ENCODE data around the gene CHST7.

CHST7 gene

DNA sequence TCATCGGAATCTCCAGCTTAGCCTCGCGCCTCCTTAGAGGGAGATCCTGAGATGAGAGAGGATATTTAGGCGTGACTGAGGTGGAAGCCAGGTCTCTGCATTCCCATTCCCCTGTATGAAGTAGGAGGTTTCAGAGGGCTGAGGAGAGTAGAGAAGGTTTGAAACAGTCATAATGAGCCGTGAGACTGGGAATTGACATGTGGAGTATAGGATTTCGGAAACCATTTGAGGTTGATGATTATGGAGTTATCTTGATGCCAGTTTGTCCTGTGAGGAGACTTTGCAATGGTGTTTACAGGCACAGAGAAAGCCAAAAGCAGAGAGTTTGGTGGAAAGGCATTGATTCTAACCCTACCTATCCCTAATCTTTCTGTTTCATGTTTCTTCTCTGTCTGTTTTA is 2.0 kb downstream of the CHST7 start:
- H3K4me1 ChIP-seq (ENCODE audit: control insufficient read depth, low read depth, low read length): no peaks in the 10 kb centered on the region
- H3K9ac ChIP-seq (ENCODE audit: low read length): no peak overlapping the region
- H3K27me3 ChIP-seq (ENCODE audit: control insufficient read depth, insufficient read depth, low read length): peaks cover 3% of the 10 kb centered on the region
- H3K27ac ChIP-seq (ENCODE audit: low read length): no peak overlapping the region
- H3K9me3 ChIP-seq (ENCODE audit: control insufficient read depth, low read depth, low read length): peaks cover 9% of the 10 kb centered on the region
- H3K4me3 ChIP-seq (ENCODE audit: low read length): peak overlapping the region; percentile 71
- H3K36me3 ChIP-seq (ENCODE audit: control insufficient read depth, low read depth, low read length): peaks cover 3% of the 10 kb centered on the region

DNA sequence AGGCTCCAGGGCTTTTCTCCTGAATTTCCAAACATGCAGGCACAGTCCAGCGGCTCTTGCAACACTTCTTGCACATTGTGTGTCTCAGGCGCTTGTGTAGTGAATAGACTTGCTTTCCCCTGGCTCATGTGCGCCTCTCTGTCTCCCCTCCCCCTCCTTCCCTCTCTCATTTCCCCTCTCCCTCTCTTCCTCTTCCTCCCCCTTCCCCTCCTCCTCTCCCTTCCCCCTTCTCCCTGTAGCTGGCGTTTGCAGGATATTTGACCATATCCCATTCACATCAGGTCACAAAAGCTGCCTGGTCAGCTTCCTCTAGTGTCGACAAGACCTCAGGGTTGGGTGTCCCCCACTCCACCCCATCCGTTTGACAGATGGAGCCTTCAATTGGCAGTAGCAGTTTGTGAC is 2.4 kb downstream of the CHST7 start:
- H3K27ac ChIP-seq (ENCODE audit: low read length): no peak overlapping the region
- peaks cover 3% of the 10 kb centered on the region for H3K36me3 ChIP-seq (ENCODE audit: control insufficient read depth, low read depth, low read length)
- H3K4me1 ChIP-seq (ENCODE audit: control insufficient read depth, low read depth, low read length): no peaks in the 10 kb centered on the region
- H3K9me3 ChIP-seq (ENCODE audit: control insufficient read depth, low read depth, low read length): peaks cover 9% of the 10 kb centered on the region
- peaks cover 3% of the 10 kb centered on the region for H3K27me3 ChIP-seq (ENCODE audit: control insufficient read depth, insufficient read depth, low read length)
- peak overlapping the region; percentile 71 for H3K4me3 ChIP-seq (ENCODE audit: low read length)
- no peak overlapping the region for H3K9ac ChIP-seq (ENCODE audit: low read length)

DNA sequence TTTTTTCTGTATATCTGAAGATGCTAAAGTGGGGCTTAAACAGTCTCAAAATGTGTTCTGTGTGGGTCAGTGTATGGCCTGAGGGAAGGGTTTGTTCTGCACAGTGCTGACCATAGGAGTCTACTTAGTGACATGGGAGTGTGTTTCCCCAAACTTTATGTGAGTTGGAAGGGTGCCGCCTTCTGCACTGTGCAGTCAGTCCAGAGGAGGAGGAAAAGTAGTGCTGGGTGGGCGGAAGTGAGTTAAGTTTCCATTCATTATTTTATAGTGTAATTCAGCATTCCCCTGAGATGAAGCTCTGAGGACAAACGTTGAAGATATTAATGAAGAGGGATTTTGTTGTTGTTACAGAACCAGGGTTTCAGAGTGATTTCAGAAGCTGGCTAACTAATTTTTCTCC is 2.9 kb downstream of the CHST7 start:
- Histone ChIP-seq H3K27ac (ENCODE audit: low read length) (no peak overlapping the region), H3K9ac (ENCODE audit: low read length) (no peak overlapping the region)

DNA sequence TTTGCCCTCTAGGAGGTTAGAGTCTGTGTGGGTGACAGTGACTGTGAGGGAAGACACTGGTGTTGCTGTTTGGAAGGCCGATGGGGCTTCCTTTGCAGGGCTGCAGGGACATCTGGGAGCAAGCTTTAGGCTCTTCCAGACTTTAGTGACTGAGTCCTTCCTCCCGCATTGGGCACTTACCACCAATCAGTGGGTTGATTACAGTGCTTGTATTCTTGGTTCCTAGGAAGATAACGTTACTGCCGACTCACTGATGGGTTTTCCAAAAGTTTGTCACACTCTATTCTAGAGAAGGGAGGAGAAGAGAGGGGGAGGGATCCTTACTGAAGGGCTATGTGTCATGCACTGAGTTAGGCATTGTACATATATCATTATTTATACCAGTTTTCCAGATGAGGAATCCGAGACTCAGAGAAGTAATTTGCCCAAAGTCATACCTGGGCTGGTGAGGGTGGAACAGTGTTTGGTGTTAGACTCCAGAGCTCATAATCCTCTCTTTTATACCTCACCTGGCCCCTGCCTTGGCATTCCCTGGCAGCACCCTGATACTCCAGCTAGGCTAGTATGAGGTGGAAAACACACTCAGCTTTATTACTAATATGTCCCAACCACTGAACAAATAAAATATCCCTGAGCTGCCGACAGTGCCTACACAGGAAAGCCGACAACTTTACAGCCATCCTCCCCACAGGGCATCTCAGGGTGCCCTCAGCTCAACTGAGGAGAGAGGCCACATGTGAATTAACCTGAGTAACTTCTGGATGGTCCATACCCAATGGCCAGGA is 3.8 kb downstream of the CHST7 start:
- Histone ChIP-seq H3K36me3 (ENCODE audit: control insufficient read depth, low read depth, low read length) (peaks cover 3% of the 10 kb centered on the region), H3K4me3 (ENCODE audit: low read length) (peak overlapping the region; percentile 14), H3K27ac (ENCODE audit: low read length) (no peak overlapping the region), H3K27me3 (ENCODE audit: control insufficient read depth, insufficient read depth, low read length) (peaks cover 3% of the 10 kb centered on the region), H3K9me3 (ENCODE audit: control insufficient read depth, low read depth, low read length) (peaks cover 9% of the 10 kb centered on the region), H3K4me1 (ENCODE audit: control insufficient read depth, low read depth, low read length) (no peaks in the 10 kb centered on the region), H3K9ac (ENCODE audit: low read length) (no peak overlapping the region)

More for the DNA sequence above, 2.9 kb downstream of the CHST7 start:
- Histone ChIP-seq H3K36me3 (ENCODE audit: control insufficient read depth, low read depth, low read length) (peaks cover 3% of the 10 kb centered on the region), H3K9me3 (ENCODE audit: control insufficient read depth, low read depth, low read length) (peaks cover 9% of the 10 kb centered on the region), H3K4me3 (ENCODE audit: low read length) (peak overlapping the region; percentile 71), H3K4me1 (ENCODE audit: control insufficient read depth, low read depth, low read length) (no peaks in the 10 kb centered on the region), H3K27me3 (ENCODE audit: control insufficient read depth, insufficient read depth, low read length) (peaks cover 3% of the 10 kb centered on the region)

DNA sequence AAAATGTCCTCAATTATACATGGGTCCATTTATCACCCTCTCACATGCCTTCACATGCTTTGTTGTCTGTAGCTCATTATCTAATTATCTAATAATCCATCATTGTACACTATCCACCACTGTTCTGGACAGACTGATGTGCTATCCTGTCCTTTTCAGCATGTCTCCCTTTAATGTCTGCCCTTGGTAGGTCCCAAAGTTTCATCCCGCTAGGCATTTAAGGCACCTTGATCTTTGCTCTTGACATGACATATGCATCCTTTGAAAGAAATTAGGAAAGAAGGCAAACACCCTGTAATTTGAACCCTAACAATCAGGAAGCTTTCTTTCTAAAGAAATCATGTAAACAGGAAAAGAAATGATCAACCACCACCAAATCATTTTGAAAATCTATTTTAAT is 5.7 kb downstream of the CHST7 start:
- H3K27ac ChIP-seq (ENCODE audit: low read length): no peak overlapping the region
- H3K4me1 ChIP-seq (ENCODE audit: control insufficient read depth, low read depth, low read length): no peaks in the 10 kb centered on the region
- H3K9me3 ChIP-seq (ENCODE audit: control insufficient read depth, low read depth, low read length): peaks cover 9% of the 10 kb centered on the region
- H3K36me3 ChIP-seq (ENCODE audit: control insufficient read depth, low read depth, low read length): peaks cover 3% of the 10 kb centered on the region
- H3K4me3 ChIP-seq (ENCODE audit: low read length): no peak overlapping the region
- no peak overlapping the region for H3K9ac ChIP-seq (ENCODE audit: low read length)
- H3K27me3 ChIP-seq (ENCODE audit: control insufficient read depth, insufficient read depth, low read length): peaks cover 3% of the 10 kb centered on the region

DNA sequence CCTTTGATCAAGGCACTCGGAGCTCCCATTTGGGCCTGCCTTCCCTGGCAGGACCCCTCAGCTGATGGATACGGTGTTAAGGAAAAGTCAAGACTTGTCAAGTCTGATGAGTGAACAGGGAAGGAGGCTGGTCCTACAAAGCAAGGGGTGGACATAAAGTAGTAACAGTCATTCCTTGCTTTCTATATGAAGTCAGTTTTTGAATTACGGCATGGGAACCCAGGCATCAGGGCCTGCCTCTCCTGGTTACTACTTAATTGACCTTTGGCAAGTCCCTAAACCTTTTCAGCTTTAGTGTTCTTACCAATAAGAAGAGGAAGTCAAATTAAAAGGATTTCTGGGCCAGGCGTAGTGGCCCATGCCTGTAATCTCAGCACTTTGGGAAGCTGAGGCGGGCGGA is 7.0 kb downstream of the CHST7 start:
- peaks cover 9% of the 10 kb centered on the region for H3K9me3 ChIP-seq (ENCODE audit: control insufficient read depth, low read depth, low read length)
- no peak overlapping the region for H3K27ac ChIP-seq (ENCODE audit: low read length)
- H3K4me1 ChIP-seq (ENCODE audit: control insufficient read depth, low read depth, low read length): no peaks in the 10 kb centered on the region
- no peak overlapping the region for H3K9ac ChIP-seq (ENCODE audit: low read length)
- no peaks in the 10 kb centered on the region for H3K27me3 ChIP-seq (ENCODE audit: control insufficient read depth, insufficient read depth, low read length)
- H3K4me3 ChIP-seq (ENCODE audit: low read length): no peak overlapping the region
- peaks cover 3% of the 10 kb centered on the region for H3K36me3 ChIP-seq (ENCODE audit: control insufficient read depth, low read depth, low read length)

DNA sequence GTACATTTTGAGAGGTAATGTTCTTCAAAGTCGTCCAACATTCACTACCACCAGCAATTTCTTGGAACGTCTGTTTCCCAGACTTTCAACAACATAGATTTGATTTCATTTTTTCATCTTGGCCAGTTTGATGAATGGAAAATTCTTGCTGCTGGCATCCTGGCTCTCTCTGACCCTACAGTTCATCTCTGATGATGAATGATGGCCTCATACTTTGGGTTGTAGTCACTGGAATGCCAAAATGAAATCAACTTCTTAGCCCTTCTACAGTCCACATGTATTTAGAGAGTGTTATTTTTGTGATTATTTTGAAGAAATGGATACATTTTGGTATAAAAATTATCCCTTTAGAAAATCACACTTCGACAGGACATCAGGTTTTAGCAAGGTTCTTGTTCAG is 8.8 kb downstream of the CHST7 start:
- Histone ChIP-seq H3K4me3 (ENCODE audit: low read length) (no peak overlapping the region), H3K27ac (ENCODE audit: low read length) (no peak overlapping the region), H3K36me3 (ENCODE audit: control insufficient read depth, low read depth, low read length) (peaks cover 2% of the 10 kb centered on the region), H3K9ac (ENCODE audit: low read length) (no peak overlapping the region), H3K27me3 (ENCODE audit: control insufficient read depth, insufficient read depth, low read length) (no peaks in the 10 kb centered on the region), H3K4me1 (ENCODE audit: control insufficient read depth, low read depth, low read length) (peaks cover 9% of the 10 kb centered on the region), H3K9me3 (ENCODE audit: control insufficient read depth, low read depth, low read length) (peaks cover 6% of the 10 kb centered on the region)

DNA sequence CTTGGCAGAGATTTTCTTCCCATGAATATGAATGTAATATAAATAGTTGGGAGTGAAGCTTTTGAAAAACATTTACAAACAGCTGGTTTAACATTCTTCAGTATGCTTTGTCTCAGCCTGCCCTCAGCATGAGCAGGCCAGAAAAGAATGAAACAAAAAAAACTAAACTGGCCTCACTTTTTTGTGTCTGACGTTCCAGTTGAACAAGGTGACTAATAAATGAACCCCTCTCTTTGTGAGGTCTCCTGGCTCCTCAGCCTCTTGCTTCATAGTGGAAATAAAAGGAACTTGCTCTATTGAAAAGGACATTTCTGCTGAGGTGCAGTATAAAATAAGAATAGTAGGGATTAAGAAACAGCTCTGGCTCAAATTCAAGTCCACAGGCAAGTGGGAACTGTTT is 9.4 kb downstream of the CHST7 start:
- Histone ChIP-seq H3K9me3 (ENCODE audit: control insufficient read depth, low read depth, low read length) (no peaks in the 10 kb centered on the region), H3K36me3 (ENCODE audit: control insufficient read depth, low read depth, low read length) (no peaks in the 10 kb centered on the region), H3K27me3 (ENCODE audit: control insufficient read depth, insufficient read depth, low read length) (no peaks in the 10 kb centered on the region), H3K27ac (ENCODE audit: low read length) (no peak overlapping the region), H3K4me1 (ENCODE audit: control insufficient read depth, low read depth, low read length) (peaks cover 15% of the 10 kb centered on the region), H3K4me3 (ENCODE audit: low read length) (no peak overlapping the region), H3K9ac (ENCODE audit: low read length) (no peak overlapping the region)

DNA sequence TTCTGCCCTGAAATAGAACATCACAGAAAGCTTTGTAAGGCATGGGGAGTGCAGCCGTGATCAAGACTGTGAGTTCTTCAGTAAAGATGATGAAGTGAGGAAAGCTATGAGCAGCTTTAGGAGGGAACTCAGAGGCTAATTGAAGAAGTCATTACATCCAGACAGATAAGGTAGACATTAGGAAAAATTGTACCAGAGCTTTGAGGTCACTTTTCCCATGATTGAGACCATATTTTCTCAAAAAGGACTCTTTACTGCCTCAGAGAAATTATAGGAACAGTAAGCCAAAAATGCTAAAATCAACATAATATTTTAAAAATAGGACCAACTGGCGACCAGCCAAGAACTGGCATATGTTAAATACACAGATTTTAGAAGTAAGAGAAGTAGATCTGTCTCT is 11.2 kb downstream of the CHST7 start:
- H3K27ac ChIP-seq (ENCODE audit: low read length): no peak overlapping the region
- no peaks in the 10 kb centered on the region for H3K27me3 ChIP-seq (ENCODE audit: control insufficient read depth, insufficient read depth, low read length)
- no peak overlapping the region for H3K9ac ChIP-seq (ENCODE audit: low read length)
- no peaks in the 10 kb centered on the region for H3K9me3 ChIP-seq (ENCODE audit: control insufficient read depth, low read depth, low read length)
- H3K4me1 ChIP-seq (ENCODE audit: control insufficient read depth, low read depth, low read length): peaks cover 18% of the 10 kb centered on the region
- no peaks in the 10 kb centered on the region for H3K36me3 ChIP-seq (ENCODE audit: control insufficient read depth, low read depth, low read length)
- no peak overlapping the region for H3K4me3 ChIP-seq (ENCODE audit: low read length)

DNA sequence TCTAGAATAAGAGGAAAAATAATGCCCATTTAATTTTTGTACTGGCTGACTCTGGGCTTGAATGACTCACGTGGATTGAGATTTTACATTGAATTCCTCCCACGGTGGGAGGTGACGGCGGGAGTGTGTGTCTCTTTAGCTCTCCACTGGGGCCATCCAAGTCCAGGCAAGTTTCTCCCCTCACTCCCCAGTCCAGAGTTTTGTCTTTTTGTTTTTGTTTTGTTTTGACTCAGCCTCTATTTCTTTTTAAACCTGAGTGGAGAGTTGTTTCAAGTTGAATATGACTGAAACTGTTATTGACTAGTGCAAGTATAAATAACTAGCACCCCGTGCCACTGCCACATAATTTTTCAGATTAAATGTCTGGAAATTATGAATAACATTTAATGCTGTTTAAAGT is 13.6 kb downstream of the CHST7 start:
- no peak overlapping the region for H3K27ac ChIP-seq (ENCODE audit: low read length)
- H3K27me3 ChIP-seq (ENCODE audit: control insufficient read depth, insufficient read depth, low read length): no peaks in the 10 kb centered on the region
- peaks cover 18% of the 10 kb centered on the region for H3K4me1 ChIP-seq (ENCODE audit: control insufficient read depth, low read depth, low read length)
- H3K36me3 ChIP-seq (ENCODE audit: control insufficient read depth, low read depth, low read length): no peaks in the 10 kb centered on the region
- H3K9ac ChIP-seq (ENCODE audit: low read length): no peak overlapping the region
- no peaks in the 10 kb centered on the region for H3K9me3 ChIP-seq (ENCODE audit: control insufficient read depth, low read depth, low read length)
- no peak overlapping the region for H3K4me3 ChIP-seq (ENCODE audit: low read length)

DNA sequence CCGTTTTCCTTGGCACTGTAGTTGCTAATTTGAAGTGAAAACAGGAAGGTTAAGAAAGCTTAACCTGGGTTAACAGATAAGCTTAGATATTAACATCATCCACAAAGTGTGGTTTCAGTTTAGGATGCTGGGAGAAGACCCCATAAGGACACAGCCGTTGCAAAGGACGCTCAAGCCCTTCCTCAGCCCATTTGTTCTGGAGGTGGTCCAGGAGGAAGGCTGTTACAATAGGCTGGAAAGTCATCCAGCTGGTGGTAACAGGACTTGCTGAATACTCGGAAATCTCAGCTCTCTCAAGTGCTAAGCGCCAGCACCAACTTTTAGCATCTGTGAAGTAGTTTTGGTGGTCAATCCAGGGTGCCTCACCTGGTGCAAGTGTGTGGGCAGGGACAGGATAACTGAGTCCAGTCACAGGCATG is 14.2 kb downstream of the CHST7 start:
- no peak overlapping the region for H3K9ac ChIP-seq (ENCODE audit: low read length)
- H3K27ac ChIP-seq (ENCODE audit: low read length): no peak overlapping the region
- H3K4me3 ChIP-seq (ENCODE audit: low read length): peak overlapping the region; percentile 18
- peaks cover 18% of the 10 kb centered on the region for H3K4me1 ChIP-seq (ENCODE audit: control insufficient read depth, low read depth, low read length)
- H3K9me3 ChIP-seq (ENCODE audit: control insufficient read depth, low read depth, low read length): no peaks in the 10 kb centered on the region
- no peaks in the 10 kb centered on the region for H3K36me3 ChIP-seq (ENCODE audit: control insufficient read depth, low read depth, low read length)
- H3K27me3 ChIP-seq (ENCODE audit: control insufficient read depth, insufficient read depth, low read length): no peaks in the 10 kb centered on the region

DNA sequence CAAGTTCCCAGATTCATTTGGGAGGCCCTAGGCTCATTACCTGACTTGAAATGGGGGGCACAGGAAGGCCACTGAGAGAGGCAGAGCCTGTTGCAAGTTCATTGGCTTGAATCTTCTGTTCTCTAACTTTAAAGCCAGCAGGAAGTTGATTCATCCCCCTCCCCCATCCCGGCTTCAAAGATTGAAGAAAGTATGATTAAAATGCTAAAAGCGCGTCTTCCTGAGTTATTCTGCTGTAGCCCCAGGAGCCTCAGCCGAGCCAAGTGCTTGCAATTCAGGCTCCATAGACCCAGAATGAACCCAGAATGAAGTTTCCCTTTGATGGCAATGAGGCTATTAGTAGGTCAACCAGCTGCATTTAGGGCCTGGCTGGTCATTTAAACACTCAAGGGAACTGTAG is 14.7 kb downstream of the CHST7 start:
- Histone ChIP-seq H3K9ac (ENCODE audit: low read length) (no peak overlapping the region), H3K4me1 (ENCODE audit: control insufficient read depth, low read depth, low read length) (peaks cover 18% of the 10 kb centered on the region)

More for the DNA sequence above, 14.7 kb downstream of the CHST7 start:
- peak overlapping the region; percentile 18 for H3K4me3 ChIP-seq (ENCODE audit: low read length)
- no peaks in the 10 kb centered on the region for H3K36me3 ChIP-seq (ENCODE audit: control insufficient read depth, low read depth, low read length)
- no peaks in the 10 kb centered on the region for H3K9me3 ChIP-seq (ENCODE audit: control insufficient read depth, low read depth, low read length)
- H3K27me3 ChIP-seq (ENCODE audit: control insufficient read depth, insufficient read depth, low read length): no peaks in the 10 kb centered on the region
- H3K27ac ChIP-seq (ENCODE audit: low read length): no peak overlapping the region
